Umbilical cord (tissue), 2 donors: ENCODE results near the gene RAB3GAP1. TPM values are rescaled to one million over a fixed set of nuclear protein-coding genes. Genes with fewer than 3 reads are reported as not detected.
"Not testable (repeated sequence)": the region's sequence is repeated elsewhere in the genome, so short reads cannot be mapped to it uniquely, and the experiment has no call there.

Experiments
- DNase-seq: peaks from one replicate; pipeline ENCODE4 v3.0.0-alpha.2; 2015; ENCODE audit warnings: low spot score
- total RNA-seq: library from RNA; depleted of rRNA; stranded (reverse); fragments of >200 nt; gene quantifications from one replicate; pipeline ENCODE4 v1.2.3, GENCODE V29; 2014; ENCODE audit warnings: low replicate concordance; ENCODE audit not compliant: insufficient read depth

RAB3GAP1 gene
- total RNA-seq, 1 donor from 2014 or later, result 76.1 TPM

- DNase-seq, result peak; percentile 68
Measured at GRCh38 chr2:135055182-135055786, 3.2 kb downstream of the RAB3GAP1 start.

GRCh38 chr2:135056790-135057189 is 4.7 kb downstream of the RAB3GAP1 start:
- DNase-seq, result no peak

GRCh38 chr2:135059577-135059976 is 7.5 kb downstream of the RAB3GAP1 start:
- DNase-seq, result no peak

GRCh38 chr2:135063210-135063609 is 11.1 kb downstream of the RAB3GAP1 start:
- DNase-seq, result no peak

GRCh38 chr2:135064149-135064548 is 12.1 kb downstream of the RAB3GAP1 start:
- no peak for DNase-seq

GRCh38 chr2:135066710-135067109 is 14.6 kb downstream of the RAB3GAP1 start:
- no peak for DNase-seq

- DNase-seq, result no peak
Measured at GRCh38 chr2:135072125-135072997, 20.3 kb downstream of the RAB3GAP1 start.

- DNase-seq, result no peak
Measured at GRCh38 chr2:135074216-135074615, 22.1 kb downstream of the RAB3GAP1 start.

- no peak for DNase-seq
Measured at GRCh38 chr2:135076556-135076955, 24.5 kb downstream of the RAB3GAP1 start.

- DNase-seq, result no peak
Measured at GRCh38 chr2:135078417-135078816, 26.3 kb downstream of the RAB3GAP1 start.

GRCh38 chr2:135086222-135086621 is 34.1 kb downstream of the RAB3GAP1 start:
- DNase-seq, result no peak

GRCh38 chr2:135089597-135089996 is 37.5 kb downstream of the RAB3GAP1 start:
- DNase-seq, result not testable (repeated sequence)

GRCh38 chr2:135091681-135092080 is 39.6 kb downstream of the RAB3GAP1 start:
- DNase-seq, result no peak

- no peak for DNase-seq
Measured at GRCh38 chr2:135093193-135093592, 41.1 kb downstream of the RAB3GAP1 start.

- no peak for DNase-seq
Measured at GRCh38 chr2:135093670-135094330, 41.7 kb downstream of the RAB3GAP1 start.

- no peak for DNase-seq
Measured at GRCh38 chr2:135094508-135094907, 42.4 kb downstream of the RAB3GAP1 start.

- DNase-seq, result no peak
Measured at GRCh38 chr2:135095591-135095990, 43.5 kb downstream of the RAB3GAP1 start.

- no peak for DNase-seq
Measured at GRCh38 chr2:135096665-135097446, 44.8 kb downstream of the RAB3GAP1 start.

- no peak for DNase-seq
Measured at GRCh38 chr2:135097532-135098231, 45.6 kb downstream of the RAB3GAP1 start.

GRCh38 chr2:135099802-135100483 is 47.9 kb downstream of the RAB3GAP1 start:
- peak; percentile 38 for DNase-seq
